Caco-2 (cell line): ENCODE results near the gene TACC2. TPM values are rescaled to one million over a fixed set of nuclear protein-coding genes. Genes with fewer than 3 reads are reported as not detected.

ENCODE experiments used
- BruUV-seq: library from RNA; stranded (reverse); fragments of 400-500 nt; replicated peaks from 2 replicates; lab custom pipeline; 2021; lab: Mats Ljungman, UMichigan
- CTCF ChIA-PET: fragments of 300-600 bp; sonication (Branson Sonifier 250); formaldehyde crosslinking; loops from one replicate; lab custom pipeline; 2022; ENCODE audit warnings: antibody characterized with exemption; lab: Charles Lee
- POLR2A ChIA-PET: fragments of 300-600 bp; sonication (Branson Sonifier 250); formaldehyde crosslinking; loops from one replicate; lab custom pipeline; 2022; ENCODE audit warnings: antibody characterized with exemption; lab: Charles Lee
- DNase-seq, 2 experiments: peaks; one replicate each; pipeline versions ENCODE4 v3.0.0 to v3.0.0-alpha.2; 2020 to 2022
- H3K27me3 ChIP-seq: replicated peaks from 2 replicates; pipeline ENCODE4 v1.6.0; 2011; ENCODE audit warnings: low read length; ENCODE audit not compliant: control insufficient read depth, insufficient read depth
- H3K36me3 ChIP-seq: 2 replicates; pipeline ENCODE4 v1.5.1; 2011; ENCODE audit warnings: low read length; ENCODE audit not compliant: control insufficient read depth, insufficient read depth
- H3K4me1 ChIP-seq: fragments of 250-450 bp; sonication (Bioruptor Pico); 2 replicates; pipeline ENCODE4 v1.5.1; 2020; ENCODE audit warnings: mild to moderate bottlenecking
- H3K4me3 ChIP-seq: 2 replicates; pipeline ENCODE4 v1.5.1; 2011; ENCODE audit warnings: low read depth, mild to moderate bottlenecking, control low read depth, low read length
- H3K9me3 ChIP-seq: fragments of 250-450 bp; sonication (Bioruptor Pico); 2 replicates; pipeline ENCODE4 v1.5.1; 2020; ENCODE audit warnings: mild to moderate bottlenecking, moderate library complexity
- H3K27ac Mint-ChIP-seq: one replicate; pipeline ENCODE4 v1.8.0; 2022; ENCODE audit warnings: mixed read lengths; ENCODE audit not compliant: unreplicated experiment
- H3K27me3 Mint-ChIP-seq: one replicate; pipeline ENCODE4 v1.8.0; 2022; ENCODE audit warnings: mixed read lengths; ENCODE audit not compliant: insufficient read depth, unreplicated experiment
- H3K36me3 Mint-ChIP-seq: one replicate; pipeline ENCODE4 v1.8.0; 2022; ENCODE audit warnings: mild to moderate bottlenecking, mixed read lengths; ENCODE audit not compliant: insufficient read depth, unreplicated experiment
- H3K4me1 Mint-ChIP-seq: one replicate; pipeline ENCODE4 v1.8.0; 2022; ENCODE audit warnings: low read depth, mixed read lengths; ENCODE audit not compliant: unreplicated experiment
- H3K4me3 Mint-ChIP-seq: one replicate; pipeline ENCODE4 v1.8.0; 2022; ENCODE audit warnings: mild to moderate bottlenecking, moderate library complexity, mixed read lengths; ENCODE audit not compliant: unreplicated experiment
- H3K9me3 Mint-ChIP-seq: one replicate; pipeline ENCODE4 v1.8.0; 2022; ENCODE audit warnings: mixed read lengths; ENCODE audit not compliant: unreplicated experiment
- CTCF ChIP-seq, 2 experiments: fragments of 200-600 bp in 1 of 2; IDR thresholded peaks; 1 replicate in 1 of 2; 2 replicates in 1 of 2; pipeline versions ENCODE4 v1.5.1 to v1.8.0; 2011 to 2022; ENCODE audit warnings: antibody characterized with exemption in 1 of 2, control low read depth in 1 of 2, inconsistent platforms in 1 of 2, low read depth in 1 of 2, low read length in 1 of 2, mild to moderate bottlenecking in 1 of 2, moderate library complexity in 1 of 2; ENCODE audit not compliant: insufficient read depth in 1 of 2, severe bottlenecking in 1 of 2, unreplicated experiment in 1 of 2
- intact Hi-C: fragments of 100-400 bp; cut with micrococcal nuclease; formaldehyde crosslinking; loops from one replicate; pipeline ENCODE4 v1.10.0; 2022; ENCODE audit not compliant: unreplicated experiment
- total RNA-seq: library from RNA; stranded (reverse); gene quantifications from 2 replicates; pipeline ENCODE4 v1.2.3, GENCODE V29; 2022

The TACC2 gene
- total RNA-seq, 1 experiment from 2014 or later = 117 TPM

- ChIA-PET POLR2A (no interaction called here), CTCF (no interaction called here)
- peaks cover 57% of the 10 kb centered on the region for H3K36me3 Mint-ChIP-seq
- Histone ChIP-seq H3K36me3 (peaks cover 3% of the 10 kb centered on the region), H3K27me3 (no peaks in the 10 kb centered on the region), H3K4me3 (no peak overlapping the region), H3K4me1 (no peaks in the 10 kb centered on the region), H3K9me3 (no peaks in the 10 kb centered on the region)
- peaks cover under 1% of the 10 kb centered on the region for H3K4me1 Mint-ChIP-seq
- no peaks in the 10 kb centered on the region for H3K9me3 Mint-ChIP-seq
- BruUV-seq = no TSS peak
- H3K4me3 Mint-ChIP-seq = no peak overlapping the region
- no peak for DNase-seq
- no peak overlapping the region for H3K27ac Mint-ChIP-seq
- no peak for TF ChIP-seq CTCF (IDR thresholded peaks at IDR 0.05; ENCODE audit: insufficient read depth in 1 of 2, low read depth in 1 of 2, low read length in 1 of 2, severe bottlenecking in 1 of 2, unreplicated experiment in 1 of 2)
- no peaks in the 10 kb centered on the region for H3K27me3 Mint-ChIP-seq
- intact Hi-C loops = no loop called here
These were observed 170.4 kb downstream of the TACC2 start for GRCh38 chr10:122159141-122159970.

GRCh38 chr10:122161795-122162194 is 172.8 kb downstream of the TACC2 start:
- Mint-ChIP-seq H3K27ac (no peak overlapping the region), H3K4me3 (no peak overlapping the region), H3K36me3 (peaks cover 66% of the 10 kb centered on the region), H3K27me3 (no peaks in the 10 kb centered on the region), H3K9me3 (no peaks in the 10 kb centered on the region), H3K4me1 (peaks cover 8% of the 10 kb centered on the region)
- intact Hi-C loops = no loop called here
- CTCF ChIA-PET = no interaction called here
- BruUV-seq = no TSS peak
- H3K9me3 ChIP-seq = no peaks in the 10 kb centered on the region
- no peak for DNase-seq
- POLR2A ChIA-PET = no interaction called here
- no peak for TF ChIP-seq CTCF (IDR thresholded peaks at IDR 0.05; ENCODE audit: insufficient read depth in 1 of 2, low read depth in 1 of 2, low read length in 1 of 2, severe bottlenecking in 1 of 2, unreplicated experiment in 1 of 2)
- no peaks in the 10 kb centered on the region for H3K27me3 ChIP-seq
- peaks cover 3% of the 10 kb centered on the region for H3K36me3 ChIP-seq
- no peak overlapping the region for H3K4me3 ChIP-seq
- 0 out of 2 replicates have a peak, but pooled peaks cover 5% of the 10 kb centered on the region for H3K4me1 ChIP-seq

GRCh38 chr10:122162671-122163173 is 173.8 kb downstream of the TACC2 start:
- H3K36me3 Mint-ChIP-seq = peaks cover 66% of the 10 kb centered on the region
- intact Hi-C loops = no loop called here
- H3K9me3 Mint-ChIP-seq = no peaks in the 10 kb centered on the region
- TF ChIP-seq CTCF (IDR thresholded peaks at IDR 0.05; ENCODE audit: insufficient read depth in 1 of 2, low read depth in 1 of 2, low read length in 1 of 2, severe bottlenecking in 1 of 2, unreplicated experiment in 1 of 2) = no peak
- 0 out of 2 replicates have a peak, but pooled peaks cover 5% of the 10 kb centered on the region for H3K4me1 ChIP-seq
- POLR2A ChIA-PET = no interaction called here
- no peaks in the 10 kb centered on the region for H3K27me3 Mint-ChIP-seq
- CTCF ChIA-PET = no interaction called here
- no peak for DNase-seq
- H3K27me3 ChIP-seq = no peaks in the 10 kb centered on the region
- no peak overlapping the region for H3K27ac Mint-ChIP-seq
- H3K36me3 ChIP-seq = peaks cover 3% of the 10 kb centered on the region
- no peak overlapping the region for H3K4me3 ChIP-seq
- H3K4me3 Mint-ChIP-seq = no peak overlapping the region
- no TSS peak for BruUV-seq
- peaks cover 8% of the 10 kb centered on the region for H3K4me1 Mint-ChIP-seq
- H3K9me3 ChIP-seq = no peaks in the 10 kb centered on the region
